ENCODE measurements around the gene NFATC3.

NFATC3 gene

GRCh38 chr16:68246666-68247065 is 161.5 kb downstream of the NFATC3 start:
- no peak for DNase-seq (ENCODE audit: low read depth in 2 of 2)

GRCh38 chr16:68247400-68247799 is 162.2 kb downstream of the NFATC3 start:
- no peak for DNase-seq (ENCODE audit: low read depth in 2 of 2)

GRCh38 chr16:68247932-68248331 is 162.8 kb downstream of the NFATC3 start:
- DNase-seq (ENCODE audit: low read depth in 2 of 2), result no peak

- DNase-seq (ENCODE audit: low read depth in 2 of 2), result no peak
Measured at GRCh38 chr16:68249371-68249770, 164.2 kb downstream of the NFATC3 start.

GRCh38 chr16:68250951-68251350 is 165.8 kb downstream of the NFATC3 start:
- DNase-seq (ENCODE audit: low read depth in 2 of 2), result no peak

GRCh38 chr16:68251832-68252231 is 166.7 kb downstream of the NFATC3 start:
- DNase-seq (ENCODE audit: low read depth in 2 of 2), result no peak

- DNase-seq (ENCODE audit: low read depth in 2 of 2), result no peak
Measured at GRCh38 chr16:68252383-68252782, 167.2 kb downstream of the NFATC3 start.

- no peak for DNase-seq (ENCODE audit: low read depth in 2 of 2)
Measured at GRCh38 chr16:68253721-68254120, 168.6 kb downstream of the NFATC3 start.

GRCh38 chr16:68255712-68256111 is 170.5 kb downstream of the NFATC3 start:
- DNase-seq (ENCODE audit: low read depth in 2 of 2), result no peak

- no peak for DNase-seq (ENCODE audit: low read depth in 2 of 2)
Measured at GRCh38 chr16:68257251-68257905, 172.2 kb downstream of the NFATC3 start.

GRCh38 chr16:68257906-68258800 is 173.0 kb downstream of the NFATC3 start:
- no peak for DNase-seq (ENCODE audit: low read depth in 2 of 2)

GRCh38 chr16:68259007-68259825 is 174.0 kb downstream of the NFATC3 start:
- no peak for DNase-seq (ENCODE audit: low read depth in 2 of 2)

GRCh38 chr16:68263559-68264127 is 178.5 kb downstream of the NFATC3 start:
- DNase-seq (ENCODE audit: low read depth in 2 of 2), result no peak

- DNase-seq (ENCODE audit: low read depth in 2 of 2), result peak; percentile 64 to 81
Measured at GRCh38 chr16:68264128-68265077, 179.2 kb downstream of the NFATC3 start, which contains the start of gene SLC7A6. Gene SLC7A6, plus strand, starts transcription at chr16:68264526. Its CDS starts 10,201 bp downstream, at chr16:68274727.

- no peak for DNase-seq (ENCODE audit: low read depth in 2 of 2)
Measured at GRCh38 chr16:68265078-68265920, 180.1 kb downstream of the NFATC3 start.

GRCh38 chr16:68267612-68268405 is 182.6 kb downstream of the NFATC3 start:
- DNase-seq (ENCODE audit: low read depth in 2 of 2), result no peak

GRCh38 chr16:68269793-68270192 is 184.6 kb downstream of the NFATC3 start:
- DNase-seq (ENCODE audit: low read depth in 2 of 2), result no peak

- DNase-seq (ENCODE audit: low read depth in 2 of 2), result no peak
Measured at GRCh38 chr16:68270353-68270752, 185.2 kb downstream of the NFATC3 start.

Data from stimulated activated CD8-positive, alpha-beta memory T cell treated with anti-CD3 and anti-CD28 coated beads, Interleukin-7, amount 100 ng/mL, for 4 hours (primary cell).